Measurements from ENCODE around the gene TBC1D22A.
A peak's percentile ranks its signal among the peaks of the same experiment; 100 is the strongest.

TBC1D22A gene

DNA sequence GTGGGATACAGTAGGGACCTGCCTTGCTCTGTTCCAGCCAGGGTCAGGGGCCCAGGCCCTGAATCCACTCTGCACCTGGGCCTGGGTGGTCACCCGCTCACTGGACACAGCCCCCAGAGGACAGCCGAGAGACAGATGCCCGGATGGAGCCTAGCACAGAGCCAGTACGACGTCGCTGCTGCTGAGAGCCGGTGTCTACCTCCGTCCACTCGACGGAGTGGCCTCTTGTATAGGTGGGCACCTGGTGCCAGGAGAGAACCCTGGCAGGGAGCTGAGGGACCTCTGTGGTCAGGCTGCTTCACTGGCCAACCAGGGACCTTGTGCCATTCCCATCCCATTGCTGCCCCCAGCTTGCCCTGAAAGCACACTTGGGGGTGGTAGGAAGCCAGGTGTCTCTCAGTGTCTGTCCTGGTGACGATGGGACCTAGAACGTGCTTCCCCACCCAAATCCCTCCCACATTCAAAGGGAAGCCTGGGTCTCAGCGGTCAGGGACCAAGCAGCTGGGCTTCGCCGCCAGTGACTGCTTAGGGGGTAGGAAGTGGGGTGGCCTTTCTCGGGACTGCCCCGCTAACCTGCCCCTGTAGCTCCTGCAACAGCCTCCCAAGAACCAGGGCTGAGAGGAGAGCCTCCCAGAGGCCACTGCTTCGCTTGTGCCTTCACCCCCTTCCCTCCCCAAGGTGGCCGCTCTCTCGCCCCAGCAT lies 14.1 kb upstream of the TBC1D22A start:
- no peaks in the 10 kb centered on the region for H3K36me3 ChIP-seq
- H3K4me1 ChIP-seq, result peaks cover 48 to 69% (median 55%) of the 10 kb centered on the region in 10 experiments
- no peaks in the 10 kb centered on the region for H3K27me3 ChIP-seq
- peak overlapping the region; percentile 84 to 97 (median 91) for H3K4me2 ChIP-seq
- no peaks in the 10 kb centered on the region for H4K20me1 ChIP-seq
- peak overlapping the region; percentile 38 to 96 (median 91); a peak in 21 of 22 replicates for H3K27ac ChIP-seq
- H3K4me3 ChIP-seq, result peak overlapping the region in 6 of 10 experiments; percentile 41 to 53 (median 49); a peak in 12 of 20 replicates
- TF ChIP-seq Cebpa-rat (IDR thresholded peaks at IDR 0.05), result no peak
- peak overlapping the region; percentile 16 to 83 (median 79); a peak in 19 of 22 replicates for H3K9ac ChIP-seq
- H3K9me3 ChIP-seq (replicated peaks in 1 of 11), result peaks cover 0 to 5% (median 2%) of the 10 kb centered on the region in 11 experiments; a peak in 8 of 22 replicates

GRCh38 chr22:46748908-46749675 lies 13.4 kb upstream of the TBC1D22A start:
- Histone ChIP-seq H3K4me1 (peaks cover 56 to 76% (median 63%) of the 10 kb centered on the region in 10 experiments), H3K27ac (peak overlapping the region; percentile 38 to 96 (median 91); a peak in 21 of 22 replicates), H3K9me3 (replicated peaks in 1 of 11) (peaks cover 0 to 5% (median 0%) of the 10 kb centered on the region in 11 experiments; a peak in 4 of 22 replicates), H3K4me3 (peak overlapping the region in 7 of 10 experiments; percentile 4 to 53 (median 46); a peak in 13 of 20 replicates), H4K20me1 (no peaks in the 10 kb centered on the region), H3K27me3 (no peaks in the 10 kb centered on the region), H3K4me2 (peak overlapping the region; percentile 84 to 97 (median 91)), H3K9ac (peak overlapping the region; percentile 16 to 83 (median 79); a peak in 20 of 22 replicates), H3K36me3 (no peaks in the 10 kb centered on the region)
- peak in 9 of 11 experiments; percentile 52 to 98 (median 96); a peak in 17 of 22 replicates for TF ChIP-seq Cebpa-rat (IDR thresholded peaks at IDR 0.05)

DNA sequence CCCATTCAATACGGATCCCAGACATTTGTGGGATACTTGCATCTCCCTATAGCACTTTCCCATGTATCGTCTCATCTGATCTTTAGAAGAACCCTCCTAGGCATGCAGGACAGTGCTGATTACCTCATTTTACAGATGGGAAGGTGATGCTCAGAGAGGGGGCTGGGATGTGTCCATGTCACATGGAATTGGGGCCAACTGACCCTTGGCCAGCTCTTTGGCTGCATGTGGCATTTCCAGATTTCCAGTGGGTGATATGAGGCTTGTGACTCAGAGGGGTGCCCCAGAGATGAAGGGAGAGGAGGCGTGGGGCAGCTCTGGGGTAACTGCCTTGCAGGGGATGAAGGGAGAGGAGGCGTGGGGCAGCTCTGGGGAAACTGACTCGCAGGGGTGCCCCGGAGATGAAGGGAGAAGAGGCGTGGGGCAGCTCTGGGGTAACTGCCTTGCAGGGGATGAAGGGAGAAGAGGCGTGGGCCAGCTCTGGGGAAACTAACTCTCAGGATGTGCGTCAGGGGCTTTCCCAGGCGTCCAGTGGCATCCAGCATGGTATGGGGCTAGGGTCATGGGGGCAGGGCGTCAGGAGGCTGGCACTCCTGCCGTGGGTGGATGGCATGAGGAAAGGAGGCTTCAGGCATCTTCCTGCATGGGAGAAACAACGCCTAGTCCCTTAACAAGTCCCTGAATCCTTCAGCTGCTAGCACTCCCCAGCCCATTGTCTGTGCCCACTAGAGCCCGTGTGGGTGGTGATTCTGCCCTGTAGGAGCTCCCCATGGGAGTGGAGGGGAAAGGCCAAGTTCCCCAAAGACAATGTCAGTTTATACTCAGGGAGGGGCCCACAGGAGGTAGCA lies 12.5 kb upstream of the TBC1D22A start:
- H3K9ac ChIP-seq, result peak overlapping the region; percentile 16 to 83 (median 78); a peak in 21 of 22 replicates
- H3K27ac ChIP-seq, result peak overlapping the region; percentile 33 to 96 (median 91); a peak in 21 of 22 replicates
- no peaks in the 10 kb centered on the region for H3K27me3 ChIP-seq
- H3K4me1 ChIP-seq, result peaks cover 61 to 82% (median 68%) of the 10 kb centered on the region in 10 experiments
- H3K4me3 ChIP-seq, result peak overlapping the region in 7 of 10 experiments; percentile 4 to 53 (median 39); a peak in 11 of 20 replicates
- no peaks in the 10 kb centered on the region for H4K20me1 ChIP-seq
- peak in 1 of 11 experiments; percentile 14; a peak in 1 of 22 replicates for TF ChIP-seq Cebpa-rat (IDR thresholded peaks at IDR 0.05)
- H3K36me3 ChIP-seq, result no peaks in the 10 kb centered on the region
- H3K4me2 ChIP-seq, result peak overlapping the region; percentile 84 to 97 (median 91)
- H3K9me3 ChIP-seq (replicated peaks in 1 of 11), result peaks cover 0 to 11% (median 2%) of the 10 kb centered on the region in 11 experiments; a peak in 20 of 22 replicates

DNA sequence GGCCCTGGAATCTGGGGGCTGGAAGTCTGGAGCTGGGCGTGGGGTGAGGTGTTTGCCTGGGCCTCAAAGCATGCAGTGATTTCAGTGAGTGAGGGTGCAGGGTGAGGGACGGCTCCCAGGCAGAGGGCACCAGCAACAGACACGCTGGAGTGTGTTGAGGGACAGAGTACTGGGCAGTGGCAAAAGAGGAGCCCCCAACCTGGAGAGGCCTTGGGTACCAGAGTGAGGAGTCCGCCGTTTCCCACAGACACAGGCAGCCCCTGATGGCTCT lies 12.0 kb upstream of the TBC1D22A start:
- Histone ChIP-seq H3K9ac (peak overlapping the region; percentile 0 to 83 (median 78); a peak in 19 of 22 replicates), H3K4me1 (peaks cover 61 to 82% (median 71%) of the 10 kb centered on the region in 10 experiments), H3K27ac (peak overlapping the region in 10 of 11 experiments; percentile 60 to 96 (median 91); a peak in 20 of 22 replicates), H3K27me3 (no peaks in the 10 kb centered on the region), H3K4me3 (peak overlapping the region in 3 of 10 experiments; percentile 20 to 53 (median 27); a peak in 2 of 20 replicates), H3K9me3 (replicated peaks in 1 of 11) (peaks cover 6 to 17% (median 7%) of the 10 kb centered on the region in 11 experiments), H3K4me2 (peak overlapping the region; percentile 84 to 97 (median 91)), H4K20me1 (no peaks in the 10 kb centered on the region), H3K36me3 (peaks cover 0 to 1% (median 0%) of the 10 kb centered on the region in 11 experiments; a peak in 2 of 22 replicates)
- TF ChIP-seq Cebpa-rat (IDR thresholded peaks at IDR 0.05), result no peak

DNA sequence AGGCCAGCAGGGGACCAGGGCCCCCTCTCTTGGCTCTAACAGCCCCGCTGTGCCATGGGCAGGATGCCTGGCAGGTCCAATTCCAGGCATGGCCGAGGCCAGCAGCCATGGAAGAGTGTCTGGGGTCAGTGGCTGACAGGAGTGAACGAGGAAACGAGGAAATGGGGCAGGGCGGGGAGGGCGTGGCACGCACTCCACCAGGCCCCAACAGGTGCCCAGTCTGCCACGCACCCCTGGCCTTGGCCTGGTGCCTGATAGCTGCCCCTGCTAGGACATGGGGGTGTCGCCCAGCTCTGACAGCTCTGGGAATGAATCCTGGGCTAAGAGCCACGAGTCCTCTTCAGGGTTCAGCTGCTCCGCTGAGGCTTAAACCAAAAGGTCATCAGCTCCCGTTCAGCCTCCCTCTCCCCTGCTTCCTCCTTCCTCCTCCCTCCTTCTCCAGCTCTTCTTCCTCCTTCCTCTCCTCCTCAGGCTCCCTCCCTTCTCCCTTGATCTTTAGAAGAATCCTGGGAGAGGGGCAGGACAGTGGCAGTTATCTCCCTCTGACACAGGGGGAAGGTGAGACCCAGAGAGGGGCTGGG lies 11.5 kb upstream of the TBC1D22A start:
- H3K36me3 ChIP-seq, result peaks cover 0 to 6% (median 4%) of the 10 kb centered on the region in 11 experiments; a peak in 9 of 22 replicates
- no peak for TF ChIP-seq Cebpa-rat (IDR thresholded peaks at IDR 0.05)
- no peak overlapping the region for H3K4me3 ChIP-seq
- H3K9ac ChIP-seq, result peak overlapping the region in 9 of 11 experiments; percentile 71 to 83 (median 79); a peak in 14 of 22 replicates
- peak overlapping the region; percentile 84 to 97 (median 91) for H3K4me2 ChIP-seq
- H3K27ac ChIP-seq, result peak overlapping the region in 10 of 11 experiments; percentile 60 to 96 (median 91); a peak in 20 of 22 replicates
- peaks cover 61 to 85% (median 74%) of the 10 kb centered on the region in 10 experiments for H3K4me1 ChIP-seq
- peaks cover 10 to 22% (median 12%) of the 10 kb centered on the region in 11 experiments for H3K9me3 ChIP-seq (replicated peaks in 1 of 11)
- H3K27me3 ChIP-seq, result no peaks in the 10 kb centered on the region
- no peaks in the 10 kb centered on the region for H4K20me1 ChIP-seq

DNA sequence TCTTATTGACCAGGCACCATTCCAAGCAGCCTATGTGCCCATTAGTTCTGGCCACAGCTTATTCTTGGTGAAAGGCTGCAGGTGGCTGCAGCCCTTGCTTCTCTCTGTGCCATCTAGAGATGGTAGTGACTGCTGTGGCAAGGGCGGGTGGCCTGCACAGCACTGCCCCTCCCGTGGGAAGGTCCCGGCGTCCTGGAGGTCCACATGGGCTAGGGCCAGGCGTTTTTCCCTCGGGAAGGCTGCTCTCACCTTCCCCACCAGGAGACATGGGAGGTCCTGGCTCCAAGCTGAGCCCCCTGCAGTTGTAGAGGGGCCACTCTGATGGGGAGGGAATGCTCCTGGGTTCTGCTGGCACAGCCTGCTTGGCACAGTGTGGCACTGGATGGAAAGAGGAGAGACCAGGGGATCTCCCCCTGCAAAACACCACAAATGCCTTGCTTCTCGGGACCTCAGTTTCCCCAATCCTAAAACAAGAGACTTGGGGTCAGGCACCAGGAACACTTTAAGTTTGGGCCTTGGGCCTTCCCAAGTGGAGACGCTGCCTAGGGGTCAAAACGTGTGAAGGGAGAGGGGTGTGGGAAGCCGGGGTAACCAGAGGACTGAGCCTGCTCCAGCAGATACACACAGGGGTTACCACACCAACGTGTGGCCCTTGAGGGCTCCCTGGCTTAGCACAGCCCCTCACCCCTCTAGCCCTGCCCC lies 10.0 kb upstream of the TBC1D22A start:
- TF ChIP-seq Cebpa-rat (IDR thresholded peaks at IDR 0.05), result no peak
- Histone ChIP-seq H3K36me3 (peaks cover 0 to 13% (median 6%) of the 10 kb centered on the region in 11 experiments; a peak in 9 of 22 replicates), H3K4me1 (peaks cover 70 to 97% (median 80%) of the 10 kb centered on the region in 10 experiments), H3K4me3 (no peak overlapping the region), H3K9ac (no peak overlapping the region), H4K20me1 (no peaks in the 10 kb centered on the region), H3K9me3 (replicated peaks in 1 of 11) (peaks cover 20 to 34% (median 25%) of the 10 kb centered on the region in 11 experiments), H3K4me2 (peak overlapping the region in 8 of 11 experiments; percentile 2 to 97 (median 90); a peak in 8 of 22 replicates), H3K27ac (peak overlapping the region in 6 of 11 experiments; percentile 27 to 96 (median 92); a peak in 12 of 22 replicates), H3K27me3 (no peaks in the 10 kb centered on the region)

DNA sequence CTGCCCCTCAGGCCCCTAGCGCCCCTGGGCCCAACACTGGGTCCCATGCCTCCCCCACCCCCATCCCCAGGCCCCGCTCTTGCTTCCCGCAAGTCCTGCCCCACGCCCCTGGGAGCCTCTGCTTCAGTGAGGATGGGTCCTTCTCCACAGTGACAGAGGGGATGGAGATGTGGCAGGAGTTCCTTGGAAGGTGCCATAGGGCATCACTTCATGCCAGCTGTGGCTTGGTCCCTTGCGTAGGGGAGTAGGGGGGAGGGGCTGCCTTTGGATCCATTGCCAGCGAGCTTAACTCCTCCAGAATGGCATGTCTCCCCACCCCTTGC lies 9.5 kb upstream of the TBC1D22A start:
- Histone ChIP-seq H3K9ac (peak overlapping the region in 2 of 11 experiments; percentile 63 to 70; a peak in 2 of 22 replicates), H3K27ac (peak overlapping the region in 8 of 11 experiments; percentile 59 to 82 (median 74); a peak in 12 of 22 replicates), H3K4me3 (no peak overlapping the region), H3K4me1 (peaks cover 70 to 97% (median 80%) of the 10 kb centered on the region in 10 experiments), H3K4me2 (peak overlapping the region in 9 of 11 experiments; percentile 56 to 89 (median 80); a peak in 12 of 22 replicates), H3K9me3 (replicated peaks in 1 of 11) (peaks cover 20 to 35% (median 25%) of the 10 kb centered on the region in 11 experiments), H4K20me1 (no peaks in the 10 kb centered on the region), H3K36me3 (peaks cover 0 to 13% (median 6%) of the 10 kb centered on the region in 11 experiments; a peak in 9 of 22 replicates), H3K27me3 (no peaks in the 10 kb centered on the region)
- no peak for TF ChIP-seq Cebpa-rat (IDR thresholded peaks at IDR 0.05)
